SK-MEL-5 (cell line): ENCODE results near the gene CYP4V2. TPM values are rescaled to one million over a fixed set of nuclear protein-coding genes. Genes with fewer than 3 reads are reported as not detected.
"Not testable (repeated sequence)": the region's sequence is repeated elsewhere in the genome, so short reads cannot be mapped to it uniquely, and the experiment has no call there.

Experiments
- DNase-seq: peaks from one replicate; pipeline ENCODE4 v3.0.0-alpha.2; 2016; ENCODE audit warnings: low read depth, low spot score
- in situ Hi-C: cut with HindIII; loops from 2 replicates; pipeline ENCODE4 v1.10.0; 2016; ENCODE audit warnings: low sequenced_read_pairs, high pct_unique_total_duplicates, low pct_unique_long_range_greater_than_20kb
- total RNA-seq: library from RNA; depleted of rRNA; stranded (reverse); fragments of >200 nt; shearing (Covaris generic); gene quantifications from 2 replicates; pipeline ENCODE4 v1.2.3, GENCODE V29; 2014

Gene CYP4V2
- total RNA-seq, 1 experiment from 2014 or later: 61.6 TPM

GRCh38 chr4:186216465-186217024 lies 25.2 kb downstream of the CYP4V2 start:
- in situ Hi-C loops: no loop called here
- DNase-seq: no peak

GRCh38 chr4:186217733-186218293 lies 26.4 kb downstream of the CYP4V2 start:
- in situ Hi-C loops: no loop called here
- no peak for DNase-seq

GRCh38 chr4:186221624-186222023 lies 30.3 kb downstream of the CYP4V2 start:
- DNase-seq: no peak
- in situ Hi-C loops: no loop called here

- DNase-seq: no peak
- in situ Hi-C loops: no loop called here
These were observed 34.5 kb downstream of the CYP4V2 start for GRCh38 chr4:186225848-186226247.

- no peak for DNase-seq
- in situ Hi-C loops: no loop called here
These were observed 35.3 kb downstream of the CYP4V2 start for GRCh38 chr4:186226521-186227189.

GRCh38 chr4:186227221-186227620 lies 35.9 kb downstream of the CYP4V2 start, which contains the start of gene KLKB1:
Gene KLKB1, plus strand, starts transcription at chr4:186227507. Its CDS starts 689 bp downstream, at chr4:186228196.
- DNase-seq: no peak
- in situ Hi-C loops: no loop called here

- DNase-seq: no peak
These were observed 36.6 kb downstream of the CYP4V2 start for GRCh38 chr4:186227744-186228513.

GRCh38 chr4:186228514-186228894 lies 37.1 kb downstream of the CYP4V2 start:
- DNase-seq: no peak
- in situ Hi-C loops: no loop called here

More at GRCh38 chr4:186227744-186228513, 36.6 kb downstream of the CYP4V2 start:
- in situ Hi-C loops: no loop called here

GRCh38 chr4:186234367-186234766 lies 43.0 kb downstream of the CYP4V2 start:
- DNase-seq: no peak
- in situ Hi-C loops: no loop called here

GRCh38 chr4:186236126-186236525 lies 44.8 kb downstream of the CYP4V2 start:
- in situ Hi-C loops: no loop called here
- no peak for DNase-seq

- in situ Hi-C loops: no loop called here
- DNase-seq: no peak
These were observed 49.1 kb downstream of the CYP4V2 start for GRCh38 chr4:186240452-186240847.

- in situ Hi-C loops: no loop called here
- no peak for DNase-seq
These were observed 49.6 kb downstream of the CYP4V2 start for GRCh38 chr4:186240848-186241491.

- in situ Hi-C loops: no loop called here
- DNase-seq: no peak
These were observed 50.2 kb downstream of the CYP4V2 start for GRCh38 chr4:186241616-186242015.

GRCh38 chr4:186242031-186242430 lies 50.7 kb downstream of the CYP4V2 start:
- DNase-seq, in situ Hi-C loops: not testable (repeated sequence)

- in situ Hi-C loops: no loop called here
- DNase-seq: no peak
These were observed 52.0 kb downstream of the CYP4V2 start for GRCh38 chr4:186243331-186243730.

- no peak for DNase-seq
- in situ Hi-C loops: no loop called here
These were observed 53.5 kb downstream of the CYP4V2 start for GRCh38 chr4:186244835-186245234.

GRCh38 chr4:186247062-186247752 lies 55.8 kb downstream of the CYP4V2 start:
- DNase-seq, in situ Hi-C loops: not testable (repeated sequence)
